GM12891 (cell line): ENCODE results near the gene TTC9.

Experiments
- POLR2AphosphoS5 ChIP-seq: IDR thresholded peaks from 2 replicates; pipeline ENCODE4 v1.6.1; 2011; ENCODE audit warnings: low read depth, low read length, control low read depth
- TAF1 ChIP-seq: IDR thresholded peaks from 2 replicates; pipeline ENCODE4 v1.6.1; 2011; ENCODE audit warnings: low read depth, low read length, control low read depth

DNA sequence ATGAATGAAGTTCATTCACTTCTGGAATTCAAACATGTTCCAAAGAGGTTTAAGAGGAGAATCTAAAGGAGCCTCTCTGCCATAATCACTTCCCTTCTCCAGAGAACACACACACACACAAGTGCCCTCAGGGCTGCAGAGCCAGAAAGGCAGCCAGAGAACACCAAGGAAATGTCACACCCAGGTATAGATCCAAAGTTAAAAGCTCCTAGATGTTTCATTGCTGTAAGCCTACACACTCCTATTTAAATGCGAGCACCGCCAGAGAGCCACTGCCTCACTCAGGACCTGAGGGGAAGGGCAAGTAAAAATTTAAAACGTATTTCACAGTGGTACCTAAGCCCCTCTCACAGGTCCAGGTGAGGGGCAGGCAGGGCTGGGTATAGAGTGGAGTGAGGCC lies 82.4 kb downstream of the TTC9 start:
- no peak for TF ChIP-seq POLR2AphosphoS5
- TF ChIP-seq TAF1, result no peak
